ENCODE data around the gene PIAS2. TPM values are rescaled to one million over a fixed set of nuclear protein-coding genes. Genes with fewer than 3 reads are reported as not detected.

PIAS2 gene
- total and polyA plus RNA-seq, 2 of the 13 experiments (the other 11 are each of a cell fraction or from before 2014, with no cell fraction given) = 12.2 to 12.7 TPM

- H2AFZ ChIP-seq (ENCODE audit: low read length) = no peak overlapping the region
- peaks cover 45% of the 10 kb centered on the region for H3K79me2 ChIP-seq (ENCODE audit: insufficient read depth, low read length)
- H3K4me1 ChIP-seq (ENCODE audit: insufficient read depth, low read length) = no peaks in the 10 kb centered on the region
- no TSS peak for BruUV-seq (replicated peaks)
- ChIA-PET POLR2A (no interaction called here), CTCF (ENCODE audit: low intra/inter-chr PET ratio, low total read pairs) (no interaction called here)
- no peak overlapping the region for H3K9ac ChIP-seq (ENCODE audit: insufficient read depth, low read depth, low read length)
- no peak for FAIRE-seq
- H3K4me2 ChIP-seq (ENCODE audit: low read depth, low read length) = no peak overlapping the region
- no peaks in the 10 kb centered on the region for H4K20me1 ChIP-seq (ENCODE audit: insufficient read depth, low read length)
- intact Hi-C loops (cut with micrococcal nuclease; ENCODE audit: unreplicated experiment) (no loop called here), in situ Hi-C loops (cut with HindIII; ENCODE audit: extremely low pct_ligation_motif_present, low pct_unique_long_range_greater_than_20kb) (no loop called here)
- no peaks in the 10 kb centered on the region for H3K9me3 ChIP-seq (ENCODE audit: low read length)
- no peak for DNase-seq (ENCODE audit: low spot score)
- H3K36me3 ChIP-seq (replicated peaks in 1 of 2; ENCODE audit: control insufficient read depth in 1 of 2, insufficient read depth in 2 of 2, low read length in 2 of 2) = no peaks in the 10 kb centered on the region
- no peaks in the 10 kb centered on the region for H3K27me3 ChIP-seq (ENCODE audit: control insufficient read depth in 1 of 2, insufficient read depth in 2 of 2, low read length in 2 of 2)
- no peak for ATAC-seq
- no peak overlapping the region for H3K27ac ChIP-seq (ENCODE audit: extremely low read length, insufficient read depth, low read length)
- 91% methylated on average over 1 of the region's 2 CpGs for WGBS (ENCODE audit: low lambda C conversion rate)
- H3K4me3 ChIP-seq (replicated peaks in 1 of 3; ENCODE audit: insufficient read depth in 1 of 3, low read depth in 2 of 3, low read length in 3 of 3) = no peak overlapping the region
- TF ChIP-seq ZNF580 (CRISPR knock-in tag; IDR thresholded peaks at IDR 0.05; ENCODE audit: borderline replicate concordance, low read depth) = no peak
- TF ChIP-seq ZNF883 (CRISPR knock-in tag; IDR thresholded peaks at IDR 0.05; ENCODE audit: not compliant biosample characterization) = no peak
- no peak for TF ChIP-seq ATF7-NPFF (CRISPR knock-in tag; IDR thresholded peaks at IDR 0.05; ENCODE audit: low read depth)
- no peak for TF ChIP-seq BCLAF1 (IDR thresholded peaks at IDR 0.05)
- no peak for TF ChIP-seq CENPBD1 (CRISPR knock-in tag; IDR thresholded peaks at IDR 0.05; ENCODE audit: borderline replicate concordance, low read depth)
- TF ChIP-seq FOXO4 (CRISPR knock-in tag; conservative IDR thresholded peaks at IDR 0.05) = no peak
- no peak for TF ChIP-seq PAXIP1 (CRISPR knock-in tag; conservative IDR thresholded peaks at IDR 0.05)
- TF ChIP-seq THAP8 (CRISPR knock-in tag; IDR thresholded peaks at IDR 0.05; ENCODE audit: borderline replicate concordance) = no peak
- TF ChIP-seq ZNF343 (CRISPR knock-in tag; IDR thresholded peaks at IDR 0.05) = no peak
- TF ChIP-seq ZNF703 (CRISPR knock-in tag; IDR thresholded peaks at IDR 0.05; ENCODE audit: borderline replicate concordance) = no peak
- no peak for TF ChIP-seq BCL3 (CRISPR knock-in tag; IDR thresholded peaks at IDR 0.05)
- no peak for TF ChIP-seq TGIF2 (CRISPR knock-in tag; IDR thresholded peaks at IDR 0.05)
Observed at GRCh38 chr18:46899274-46899948, 17.9 kb downstream of the PIAS2 start.
